Heart left ventricle (tissue), 16 donors: ENCODE results near the gene GOLGA1. TPM values are rescaled to one million over a fixed set of nuclear protein-coding genes. Genes with fewer than 3 reads are reported as not detected.

Experiments
- ATAC-seq, 4 donors: fragments of 200-7000 bp; cut with Tn5 transposase; one replicate each; pipeline ENCODE4 v1.9.1; 2020 to 2022; ENCODE audit warnings: moderate library complexity in 4 of 4, mild to moderate bottlenecking in 3 of 4, moderate number of reproducible peaks in 1 of 4
- DNase-seq, 5 donors: peaks; one replicate each; pipeline ENCODE4 v3.0.0-alpha.2; 2020
- H3K27ac ChIP-seq, 12 donors: fragments of 200-600 bp; sonication (generic) in 4 of 12; one replicate each; pipeline versions ENCODE4 v1.5.0 to v1.8.0; 2016 to 2022; ENCODE audit warnings: mild to moderate bottlenecking in 2 of 12
- H3K27me3 ChIP-seq, 9 donors: fragments of 200-600 bp; sonication (generic) in 2 of 9; one replicate each; pipeline versions ENCODE4 v1.5.1 to v1.8.0; 2016 to 2022; ENCODE audit warnings: mild to moderate bottlenecking in 3 of 9
- H3K36me3 ChIP-seq, 9 donors: fragments of 200-600 bp; sonication (generic) in 2 of 9; one replicate each; pipeline versions ENCODE4 v1.5.0 to v1.8.0; 2018 to 2022; ENCODE audit warnings: mild to moderate bottlenecking in 2 of 9
- H3K4me1 ChIP-seq, 12 donors: fragments of 200-600 bp; sonication (generic) in 4 of 12; one replicate each; pipeline versions ENCODE4 v1.5.0 to v1.8.0; 2016 to 2022; ENCODE audit warnings: mild to moderate bottlenecking in 3 of 12
- H3K4me3 ChIP-seq, 12 donors: fragments of 200-600 bp; sonication (generic) in 4 of 12; one replicate each; pipeline versions ENCODE4 v1.5.0 to v1.8.0; 2017 to 2022; ENCODE audit warnings: mild to moderate bottlenecking in 9 of 12, moderate library complexity in 4 of 12
- H3K9me3 ChIP-seq, 12 donors: fragments of 200-600 bp; sonication (generic) in 4 of 12; one replicate each; pipeline versions ENCODE4 v1.5.0 to v1.8.0; 2016 to 2022; ENCODE audit warnings: mild to moderate bottlenecking in 1 of 12
- CTCF ChIP-seq, 12 donors: fragments of 200-600 bp; sonication (generic) in 4 of 12; IDR thresholded peaks; one replicate each; pipeline versions ENCODE4 v1.5.0 to v1.8.0; 2018 to 2022; ENCODE audit warnings: antibody characterized with exemption in 12 of 12, mild to moderate bottlenecking in 5 of 12
- POLR2A ChIP-seq, 2 donors: fragments of 450-650 bp; IDR thresholded peaks; one replicate each; pipeline ENCODE4 v1.6.1; 2017; ENCODE audit warnings: antibody characterized with exemption in 2 of 2, mild to moderate bottlenecking in 2 of 2, moderate library complexity in 2 of 2
- WGBS, 4 donors: extraction: QIAGEN DNeasy Blood & Tissue Kit in 2 of 4; methylation state at CpG; one replicate each; pipeline versions ENCODE4 v1.1.5 to v1.1.7; 2013 to 2018; 5-methylcytosine and 5-hydroxymethylcytosine counted together
- intact Hi-C, 10 donors: fragments of 100-400 bp; cut with DNase I; formaldehyde crosslinking; loops; one replicate each; pipeline versions ENCODE4 v1.11.1 to v1.14.2; 2022
- polyA plus RNA-seq, 2 donors: library from polyadenylated mRNA; stranded (reverse); fragments of 200-250 nt; gene quantifications; one replicate each; pipeline ENCODE4 v1.2.3, GENCODE V29; 2013
- total RNA-seq, 9 donors: library from RNA; depleted of rRNA in 2 of 9; stranded (reverse); fragments of >200 nt in 2 of 9; fragmentation: NEBNext Ultra II Directional in 3 of 9; extraction: Animal tissue kit (Norgen Biotek cat#: 25700) in 3 of 9; gene quantifications; one replicate each; pipeline versions ENCODE4 v1.1.0 to v1.2.4, GENCODE V29; 2016 to 2023
- donor health status: ischemic (EF 13 %, LVEDD 7.1; RV severe dilation, severe dysfunction).
- donor health status: healthy with polysubstance abuse.
- donor health status: DM: no; HTN: yes; CAD: no.
- donor health status: DM: no; HTN: no; CAD: no.
- donor health status: ischemic (EF 25% LVEDD 6.9; RV normal size, moderate dysfunction).
- donor health status: ischemic (EF 25% LVEDD 5.7; RV mildly dilated, moderate dysfunction).
- donor health status: healthy.
- donor health status: DM: yes; HTN: yes; CAD: no.
- donor health status: ischemic (EF 35%, LVEDD 5.7; RV mildly dilated, moderate dysfunction).
- donor health status: nonischemic (EF 11% LVEDD 7.7; RV severe dilation, severe dysfunction).
- donor health status: DM: yes; HTN: yes; CAD: no.
- donor health status: PGD.
- donor health status: ischemic (EF 29% LVEDD 5.4; RV normal size, mild dysfunction).
- donor health status: nonischemic (EF 23%, LVEDD 6.1; RV moderate dilation, normal function).

GOLGA1 gene
- total and polyA plus RNA-seq, 11 donors = 5.8 to 22.9 (median 15.4) TPM

DNA sequence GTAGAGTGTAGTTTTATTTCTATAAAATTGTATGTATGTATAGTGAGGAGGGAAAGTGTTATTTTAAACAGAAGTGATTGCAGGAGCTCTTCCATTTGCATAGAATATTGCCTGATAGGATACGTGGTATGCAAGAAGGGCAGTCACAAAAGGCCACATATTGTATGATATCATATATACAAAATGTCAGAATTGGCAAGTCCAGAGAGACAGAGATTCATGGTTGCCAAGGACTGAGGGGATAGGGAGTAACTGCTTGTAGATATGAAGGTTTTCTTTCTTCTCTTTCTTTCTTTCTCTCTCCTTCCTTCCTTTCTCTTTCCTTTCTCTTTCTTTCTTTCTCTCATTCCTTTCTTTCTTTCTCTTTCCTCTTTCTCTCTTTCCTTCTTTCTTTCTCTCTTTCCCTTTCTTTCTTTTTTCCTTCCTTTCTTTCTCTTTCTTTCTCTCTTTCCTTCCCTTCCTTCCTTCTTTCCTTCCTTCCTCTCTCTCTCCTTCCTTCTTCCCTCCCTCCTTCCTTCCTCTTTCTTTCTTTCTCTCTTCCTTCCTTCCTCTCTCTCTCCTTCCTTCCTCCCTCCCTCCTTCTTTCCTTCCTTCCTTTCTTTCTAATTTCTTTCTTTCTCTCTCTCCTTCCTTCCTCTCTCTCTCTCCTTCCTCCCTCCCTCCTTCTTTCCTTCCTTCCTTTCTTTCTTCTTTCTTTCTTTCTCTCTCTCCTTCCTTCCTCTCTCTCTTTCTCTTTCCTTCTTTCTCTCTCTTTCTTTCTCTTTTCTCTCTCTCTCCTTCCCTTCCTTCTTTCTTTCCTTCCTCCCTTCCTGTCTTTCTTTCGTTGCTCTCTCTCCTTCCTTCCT is 112.2 kb downstream of the GOLGA1 start:
- WGBS, 4 donors = 51 to 60% (median 54%) methylated on average over 2 of the region's 2 CpGs
- no peak for TF ChIP-seq POLR2A (IDR thresholded peaks at IDR 0.05)
- TF ChIP-seq CTCF (IDR thresholded peaks at IDR 0.05) = no peak
- DNase-seq (no peak), ATAC-seq (no peak)
- H3K27me3 ChIP-seq = no peaks in the 10 kb centered on the region
- H3K27ac ChIP-seq = no peak overlapping the region
- H3K4me1 ChIP-seq = peaks cover 0 to 34% (median 20%) of the 10 kb centered on the region in 12 donors
- no peaks in the 10 kb centered on the region for H3K36me3 ChIP-seq
- intact Hi-C loops = no loop called here
- peaks cover 0 to 14% (median 0%) of the 10 kb centered on the region in 12 donors for H3K9me3 ChIP-seq
- no peak overlapping the region for H3K4me3 ChIP-seq

Other genes with a start within 250 kb of the GOLGA1 start
- 1 to 10 TPM; 1.1 to 5.7 (median 1.6) TPM for gene NR6A1, start 169.8 kb downstream of the GOLGA1 start, total RNA-seq
- gene NR6A1, start 169.8 kb downstream of the GOLGA1 start, polyA plus RNA-seq = under 1 TPM; 0.65 to 0.84 TPM
- gene OLFML2A, start 163.9 kb downstream of the GOLGA1 start, total RNA-seq = 10 to 100 TPM; 15.5 to 71.1 (median 37.3) TPM
- 1 to 10 TPM; 8.5 to 9.9 TPM for gene OLFML2A, start 163.9 kb downstream of the GOLGA1 start, polyA plus RNA-seq
- gene WDR38, start 87.6 kb downstream of the GOLGA1 start, total RNA-seq = not detected
- gene WDR38, start 87.6 kb downstream of the GOLGA1 start, polyA plus RNA-seq = under 1 TPM; 0.07 to 0.15 TPM
- gene RPL35, start 79.1 kb downstream of the GOLGA1 start, total RNA-seq = 1,000 to 10,000 TPM in 3 of 9 donors, 100 to 1,000 TPM in 6; 600 to 1,072 (median 736) TPM
- 1,000 to 10,000 TPM; 2,555 to 3,054 TPM for gene RPL35, start 79.1 kb downstream of the GOLGA1 start, polyA plus RNA-seq
- gene ARPC5L, start 79.0 kb downstream of the GOLGA1 start, total RNA-seq = 10 to 100 TPM; 27.0 to 56.7 (median 38.3) TPM
- 100 to 1,000 TPM in 1 of 2 donors, 10 to 100 TPM in 1; 39.7 to 102 TPM for gene ARPC5L, start 79.0 kb downstream of the GOLGA1 start, polyA plus RNA-seq
- gene SCAI, start 202.4 kb upstream of the GOLGA1 start, total RNA-seq = 1 to 10 TPM; 1.8 to 5.3 (median 4.0) TPM
- gene SCAI, start 202.4 kb upstream of the GOLGA1 start, polyA plus RNA-seq = 1 to 10 TPM; 1.4 to 1.6 TPM
- 10 to 100 TPM; 26.6 to 40.7 (median 37.7) TPM for gene PPP6C, start 248.7 kb upstream of the GOLGA1 start, total RNA-seq
- 10 to 100 TPM; 12.0 to 25.2 TPM for gene PPP6C, start 248.7 kb upstream of the GOLGA1 start, polyA plus RNA-seq